RCC 7860 (cell line): ENCODE data around the gene RIPK4.

Experiments
- DNase-seq: peaks from one replicate; pipeline ENCODE4 v3.0.0-alpha.2; 2015; ENCODE audit warnings: low spot score
- FAIRE-seq: peaks from 2 replicates; lab custom pipeline; 2012; peaks lifted over from hg19 to GRCh38; lab: Jason Lieb, UNC

RIPK4 gene

DNA sequence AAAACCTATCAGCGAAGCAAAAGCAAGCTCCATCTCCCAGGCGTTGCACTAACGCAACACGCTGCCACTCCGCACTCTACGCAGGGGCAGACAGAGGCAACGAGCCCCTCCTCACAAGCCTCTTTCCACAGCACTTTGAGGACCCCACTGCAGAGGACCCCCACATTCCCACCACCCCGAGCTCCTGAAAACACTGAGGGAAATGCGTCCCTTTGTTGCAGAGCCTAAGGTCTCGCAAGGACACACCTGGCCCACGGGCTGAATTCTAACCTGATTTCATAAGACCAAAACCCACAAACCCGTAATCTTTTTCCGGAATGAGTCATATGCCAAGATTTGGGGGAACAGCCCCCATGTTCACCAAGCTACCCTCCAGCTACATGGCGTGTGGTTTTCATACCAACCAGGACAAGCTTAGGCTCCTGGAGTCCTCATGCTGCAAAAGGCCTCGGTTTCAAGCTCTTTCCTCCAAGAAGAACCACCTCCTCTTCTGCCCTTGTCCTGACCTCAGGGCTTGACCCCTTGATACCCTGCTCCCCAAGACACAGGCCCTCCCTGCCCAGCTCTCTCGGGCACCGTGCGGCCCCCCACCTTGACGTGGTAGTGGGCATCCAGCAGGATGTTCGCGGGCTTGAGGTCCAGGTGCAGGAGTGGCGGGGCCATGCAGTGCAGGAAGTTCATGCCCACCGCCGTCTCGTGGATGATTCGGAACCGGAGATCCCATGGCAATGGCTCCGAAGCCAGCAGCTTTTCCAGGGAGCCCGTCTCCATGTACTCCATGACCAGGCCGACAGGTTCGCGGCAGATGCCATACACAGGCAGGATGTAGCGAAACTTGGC is 10.7 kb downstream of the RIPK4 start:
- FAIRE-seq (no peak), DNase-seq (no peak)

DNA sequence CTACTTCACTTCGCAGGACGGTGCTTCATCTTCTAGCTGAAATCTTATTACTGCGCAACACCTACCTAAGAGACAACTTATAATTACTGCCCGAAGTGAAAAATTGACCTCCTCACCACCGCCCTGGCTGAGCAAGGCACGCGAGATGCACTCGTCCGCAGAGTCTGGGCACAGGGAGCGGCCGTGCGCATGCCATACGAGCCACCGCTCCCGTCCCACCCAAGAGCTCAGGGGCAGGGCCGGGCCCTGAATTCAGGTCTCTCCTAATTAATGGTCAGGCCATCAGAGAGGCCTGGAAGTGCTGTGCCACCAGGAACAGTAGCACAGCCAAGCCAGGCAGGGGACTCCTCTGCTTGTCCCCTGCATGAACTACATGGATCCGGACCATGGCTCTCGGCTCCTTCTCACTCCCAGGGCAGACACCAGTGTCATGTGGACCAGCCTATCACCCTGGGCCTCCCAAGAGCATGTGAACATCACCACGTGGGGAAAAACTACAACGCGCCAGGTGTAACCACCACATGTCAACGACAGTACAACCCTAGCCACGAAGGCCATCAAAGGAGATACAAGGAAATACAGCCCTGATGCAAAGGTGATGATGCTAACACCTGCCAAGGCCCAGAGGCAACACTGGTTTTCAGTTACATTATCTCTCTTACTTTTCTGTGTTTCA is 11.5 kb downstream of the RIPK4 start:
- no peak for FAIRE-seq

DNA sequence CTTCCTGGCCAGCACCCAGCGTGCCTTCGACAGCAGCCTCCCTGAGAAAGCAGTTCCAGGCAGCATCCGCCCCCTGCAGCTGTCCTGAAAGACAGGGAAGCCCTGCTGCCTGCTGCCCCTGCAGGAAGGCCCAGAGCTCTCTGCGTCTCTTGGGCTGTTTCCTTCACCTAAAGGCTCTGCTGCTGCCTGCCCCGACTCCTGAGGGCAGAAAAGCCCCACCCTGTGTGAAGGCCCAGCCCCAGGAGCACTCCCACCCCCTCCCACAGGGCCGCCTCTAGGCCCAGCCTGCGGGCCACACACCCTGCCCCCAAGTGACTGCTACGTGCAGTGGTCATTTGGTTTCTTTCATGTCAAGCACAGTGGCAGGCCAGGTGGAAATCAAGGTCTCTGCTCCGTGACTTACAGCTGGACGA is 12.4 kb downstream of the RIPK4 start:
- no peak for FAIRE-seq

More for the DNA sequence above, 11.5 kb downstream of the RIPK4 start:
- no peak for DNase-seq

DNA sequence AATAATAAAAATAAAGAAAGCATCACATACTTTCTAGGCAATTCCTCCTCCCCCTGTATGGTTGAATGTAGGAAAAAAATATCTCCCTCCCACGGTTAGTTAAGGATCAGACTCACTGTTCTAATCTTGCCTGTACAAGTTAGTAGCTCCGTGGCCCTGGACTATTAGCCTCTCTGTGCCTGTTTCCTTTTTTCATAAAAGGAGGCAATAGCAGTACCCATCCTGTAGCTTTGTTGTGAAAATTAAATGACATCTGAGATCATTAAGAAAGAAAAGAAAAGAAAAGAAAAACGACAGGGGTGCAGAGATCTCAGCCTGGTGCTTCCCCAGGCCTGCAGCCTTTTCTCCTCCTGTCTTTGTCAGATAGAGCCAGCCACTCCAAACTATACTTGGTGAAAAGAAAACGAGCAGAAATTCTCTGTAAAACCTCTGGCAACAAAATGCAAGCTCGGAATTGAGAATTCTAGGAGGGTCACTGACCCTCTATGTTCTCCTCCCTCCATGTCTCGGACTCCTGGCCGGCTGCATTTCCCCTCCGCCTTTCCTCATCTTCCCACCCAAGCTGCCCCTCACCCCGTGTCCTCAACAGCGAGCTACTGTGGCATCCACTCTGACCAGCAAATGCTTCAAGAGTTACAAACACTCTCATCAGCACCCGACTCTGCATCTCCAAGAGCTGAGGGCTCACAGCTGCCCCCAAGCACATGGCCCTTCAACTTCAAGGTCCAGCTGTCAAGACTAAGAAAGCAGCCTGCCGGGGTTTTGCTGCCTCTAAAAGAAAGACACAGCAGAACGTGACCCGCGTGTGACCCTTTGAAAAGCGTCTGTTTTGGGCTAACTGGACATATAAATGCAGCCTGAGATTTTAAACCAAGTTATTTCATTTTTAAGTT is 13.6 kb downstream of the RIPK4 start:
- FAIRE-seq (no peak), DNase-seq (no peak)

More for the DNA sequence above, 12.4 kb downstream of the RIPK4 start:
- DNase-seq = no peak

DNA sequence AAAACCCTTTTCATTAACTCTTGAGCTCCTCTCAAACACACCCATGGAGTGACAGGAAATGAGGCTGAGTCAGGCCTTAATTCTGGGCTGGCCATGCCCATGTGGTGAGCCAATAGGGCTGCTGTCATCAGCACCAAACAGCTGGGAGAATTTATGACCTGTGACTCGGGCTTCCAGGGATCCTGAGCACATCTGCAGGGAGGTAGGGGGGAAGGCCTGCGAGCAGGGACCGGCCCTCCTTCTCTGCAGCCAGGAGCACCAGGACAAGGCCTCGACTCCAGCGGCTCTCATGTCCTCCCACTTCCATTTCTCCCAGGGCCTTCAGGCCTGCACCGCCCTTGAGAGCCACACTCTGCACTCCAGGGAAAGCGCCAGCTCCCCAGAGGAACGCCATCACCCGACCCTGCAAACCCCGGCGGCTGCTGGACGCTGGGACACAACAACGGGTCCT is 14.6 kb downstream of the RIPK4 start:
- DNase-seq (peak; percentile 76), FAIRE-seq (peak; percentile 88)

DNA sequence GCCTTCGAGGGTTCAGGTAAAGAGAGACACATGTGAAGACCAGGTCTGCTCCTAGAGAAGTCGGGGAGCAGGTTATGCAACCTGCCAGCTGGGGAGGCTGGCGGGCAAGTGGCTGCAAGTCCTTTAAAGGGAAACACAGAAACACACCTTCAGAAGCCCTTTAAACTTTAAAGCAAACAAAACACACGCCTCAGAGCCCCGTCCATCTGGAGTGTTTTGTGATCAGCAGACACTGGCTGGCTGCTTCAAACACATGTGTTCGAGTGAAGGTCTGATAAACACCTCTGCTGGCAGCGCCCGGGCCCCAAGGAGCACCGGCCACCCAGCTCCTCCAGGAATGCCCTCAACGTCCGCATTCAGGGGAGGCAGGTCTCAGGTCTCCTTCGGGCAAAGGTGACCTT is 15.2 kb downstream of the RIPK4 start:
- DNase-seq (no peak), FAIRE-seq (no peak)

DNA sequence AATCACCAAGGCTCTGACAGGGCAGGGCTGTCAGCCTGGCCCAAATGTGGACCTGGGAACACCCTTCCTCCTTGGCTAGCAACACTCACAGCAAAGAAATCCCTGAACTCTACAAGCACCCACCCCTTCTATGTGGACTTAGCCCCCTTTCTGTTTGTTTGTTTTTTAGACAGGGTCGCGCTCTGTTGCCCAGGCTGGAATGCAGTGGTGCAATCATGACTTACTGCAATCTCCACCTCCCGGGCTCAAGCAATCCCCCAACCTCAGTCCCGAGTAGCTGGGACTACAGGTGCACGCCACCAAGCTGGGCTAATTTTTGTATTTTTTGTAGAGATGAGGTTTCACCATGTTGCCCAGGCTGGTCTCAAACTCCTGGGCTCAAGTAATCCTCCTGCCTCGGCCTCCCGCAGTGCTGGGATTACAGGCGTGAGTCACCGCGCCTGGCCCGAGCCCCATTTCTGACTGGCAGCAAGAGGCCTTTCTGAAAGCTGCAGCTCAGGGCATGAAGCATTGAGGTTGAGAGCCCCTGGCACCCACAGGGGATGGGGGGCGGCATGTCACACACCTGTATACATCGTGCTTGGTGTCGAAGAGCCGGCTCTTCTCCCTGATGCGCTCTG is 16.2 kb downstream of the RIPK4 start:
- DNase-seq (no peak), FAIRE-seq (no peak)

DNA sequence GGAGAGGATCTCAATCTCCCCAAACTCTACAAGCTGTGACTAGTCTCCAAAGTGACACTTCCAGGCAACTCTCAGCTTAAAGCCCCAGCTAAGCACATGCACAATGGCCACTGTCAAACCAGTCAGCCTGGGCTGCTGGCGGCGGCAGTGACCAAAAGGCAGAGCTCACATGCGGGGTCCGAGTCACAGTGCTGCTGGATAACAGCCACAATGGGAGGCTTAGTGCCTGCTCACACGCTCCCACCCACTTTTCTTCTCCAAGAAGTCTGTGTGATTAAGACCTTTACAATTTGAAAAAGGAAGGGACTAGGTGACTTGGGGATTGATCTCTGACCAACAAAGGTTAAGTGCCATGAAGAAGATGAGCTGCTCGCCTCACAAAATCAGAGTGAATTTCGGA is 16.8 kb downstream of the RIPK4 start:
- DNase-seq (peak; percentile 67), FAIRE-seq (no peak)

DNA sequence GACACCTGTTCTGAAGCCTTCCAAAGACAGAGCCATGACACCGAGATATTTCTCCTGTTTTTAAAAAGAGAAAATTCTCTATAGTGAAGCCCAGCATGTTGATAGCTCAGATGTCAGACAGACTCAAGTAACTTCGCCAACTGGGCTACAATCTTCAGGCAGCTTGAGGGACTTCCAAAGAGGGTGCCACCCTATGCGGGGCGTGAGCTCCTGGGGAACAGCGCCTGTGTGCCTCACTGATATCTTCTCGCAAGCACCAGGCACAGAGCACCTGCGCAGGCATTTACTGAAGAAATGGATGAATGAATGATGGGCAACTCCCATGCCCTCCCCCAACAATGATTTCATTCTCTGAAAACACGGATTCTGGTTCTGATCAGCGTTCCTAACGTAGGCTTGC is 17.6 kb downstream of the RIPK4 start:
- FAIRE-seq (no peak), DNase-seq (no peak)

DNA sequence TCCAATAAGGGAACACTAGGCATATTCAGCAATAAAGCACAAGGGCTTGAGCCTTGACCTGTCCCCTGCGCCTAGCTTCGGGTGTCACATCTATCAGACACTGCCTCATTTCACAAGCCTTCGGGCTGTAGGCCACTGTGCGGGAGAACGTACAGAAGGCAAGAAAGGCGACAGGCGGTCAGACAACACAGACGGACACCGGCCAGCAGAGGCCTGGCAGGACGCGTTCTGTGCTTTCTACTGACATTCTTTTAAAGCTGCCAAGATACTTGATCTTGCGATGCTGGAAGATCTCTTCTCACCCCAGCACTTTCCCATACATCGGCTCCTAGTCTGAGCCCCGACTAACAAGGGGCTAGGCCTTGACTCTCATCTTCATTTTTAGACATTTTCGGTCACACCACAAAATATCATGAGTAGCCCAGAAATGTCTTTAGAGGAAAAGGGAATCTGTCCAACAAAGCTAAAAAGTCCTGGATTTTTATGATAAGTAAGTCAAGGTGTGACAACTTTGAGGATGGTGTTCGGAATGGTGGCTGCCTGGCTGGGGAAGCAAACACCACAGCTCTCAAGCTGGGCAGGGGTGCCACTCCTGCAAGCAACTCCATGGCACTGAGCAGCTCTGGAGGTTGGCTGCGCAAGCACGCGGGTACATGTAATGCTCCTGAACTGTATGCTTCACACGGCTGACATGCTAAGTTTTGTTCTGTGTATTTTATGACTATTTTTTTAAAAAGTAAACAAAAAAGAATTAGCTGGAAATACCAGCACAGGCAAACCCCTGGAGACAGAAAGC is 18.7 kb downstream of the RIPK4 start:
- DNase-seq (no peak), FAIRE-seq (no peak)

DNA sequence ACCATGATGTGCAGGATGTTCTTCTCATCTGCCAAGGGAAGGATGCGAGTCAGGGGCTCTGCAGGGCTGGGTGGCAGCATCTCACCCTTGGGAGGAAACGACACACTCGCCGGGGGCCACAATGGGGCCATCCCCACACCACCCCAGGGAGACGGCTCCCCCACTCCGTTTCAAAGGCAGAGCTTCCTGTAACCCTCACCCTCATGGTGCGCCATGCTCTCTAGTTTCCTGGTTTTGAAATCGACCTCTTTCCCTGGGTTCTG is 20.2 kb downstream of the RIPK4 start:
- FAIRE-seq (no peak), DNase-seq (no peak)

DNA sequence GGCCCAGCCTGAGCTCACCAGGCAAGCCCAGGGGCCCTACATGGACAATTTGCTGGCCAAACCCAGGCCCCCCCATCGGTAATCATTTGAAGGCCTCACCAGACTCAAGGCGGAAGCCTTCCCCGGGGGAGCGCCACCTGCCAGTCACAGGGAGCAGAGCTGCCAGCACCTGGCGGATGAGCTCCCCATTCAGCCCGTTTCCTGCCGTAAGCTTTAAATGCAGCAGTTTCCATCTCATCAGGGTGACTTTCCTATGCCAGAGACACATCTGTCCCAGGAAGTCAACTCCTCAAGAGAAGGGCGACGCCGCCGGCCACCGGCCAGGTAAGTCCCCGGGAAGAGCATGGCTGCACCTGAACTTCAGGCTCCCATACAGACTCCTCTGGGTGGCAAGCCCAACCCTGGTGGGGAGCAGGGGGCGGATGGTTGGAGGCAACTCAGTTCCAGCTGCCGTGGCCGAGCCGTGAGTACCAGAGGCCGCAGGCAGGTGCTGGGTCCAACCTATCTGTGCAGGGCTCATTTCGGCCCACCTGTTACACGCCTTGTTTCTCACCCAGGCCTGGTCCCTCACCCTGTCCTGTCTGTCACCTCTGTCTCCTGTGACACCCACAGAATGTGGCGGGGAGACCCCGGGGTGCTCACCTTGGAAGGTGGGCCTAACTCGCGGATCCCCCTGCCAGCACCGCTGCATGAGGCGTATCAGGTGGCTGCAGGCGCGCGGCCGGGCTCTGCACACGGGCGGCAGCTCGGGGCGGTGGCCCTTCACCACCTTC is 20.7 kb downstream of the RIPK4 start:
- FAIRE-seq (no peak), DNase-seq (no peak)

DNA sequence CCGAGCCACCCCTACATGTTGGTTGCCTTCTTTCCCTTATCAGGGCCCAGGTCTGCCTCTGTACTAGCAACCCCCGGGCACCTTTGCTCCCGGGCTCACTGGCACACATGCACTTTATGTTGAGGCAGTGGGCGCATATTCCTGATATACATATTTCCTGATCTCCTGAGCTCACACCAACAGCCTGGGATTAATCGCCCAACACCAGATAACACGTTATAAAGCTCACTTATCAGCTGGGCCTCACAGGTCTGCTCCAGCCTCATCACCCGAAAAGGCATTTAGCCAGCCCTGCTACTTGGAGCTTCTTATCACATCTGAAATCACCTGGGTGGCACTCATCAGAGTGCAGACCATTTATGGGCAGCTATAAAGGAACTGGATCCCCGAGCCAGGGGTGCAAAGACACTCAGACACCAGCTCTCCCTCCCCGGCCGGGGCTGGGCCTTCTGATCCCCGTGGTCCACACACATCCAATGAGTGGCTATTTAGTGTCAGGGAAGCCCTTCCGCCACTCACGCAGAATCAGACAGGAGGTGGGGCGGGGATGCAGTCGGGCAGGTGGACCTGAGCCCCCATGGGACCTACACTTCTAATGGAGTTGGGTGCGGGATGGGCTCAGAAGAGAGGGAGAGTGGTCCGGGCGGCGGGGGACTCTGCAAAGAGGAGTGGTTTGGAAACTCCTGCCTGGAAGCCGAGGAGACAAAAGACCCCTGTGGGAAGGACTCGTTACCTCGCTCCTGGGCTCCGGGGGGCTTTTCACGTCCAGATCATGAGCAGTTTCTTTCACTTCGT is 21.6 kb downstream of the RIPK4 start:
- DNase-seq (no peak), FAIRE-seq (no peak)

DNA sequence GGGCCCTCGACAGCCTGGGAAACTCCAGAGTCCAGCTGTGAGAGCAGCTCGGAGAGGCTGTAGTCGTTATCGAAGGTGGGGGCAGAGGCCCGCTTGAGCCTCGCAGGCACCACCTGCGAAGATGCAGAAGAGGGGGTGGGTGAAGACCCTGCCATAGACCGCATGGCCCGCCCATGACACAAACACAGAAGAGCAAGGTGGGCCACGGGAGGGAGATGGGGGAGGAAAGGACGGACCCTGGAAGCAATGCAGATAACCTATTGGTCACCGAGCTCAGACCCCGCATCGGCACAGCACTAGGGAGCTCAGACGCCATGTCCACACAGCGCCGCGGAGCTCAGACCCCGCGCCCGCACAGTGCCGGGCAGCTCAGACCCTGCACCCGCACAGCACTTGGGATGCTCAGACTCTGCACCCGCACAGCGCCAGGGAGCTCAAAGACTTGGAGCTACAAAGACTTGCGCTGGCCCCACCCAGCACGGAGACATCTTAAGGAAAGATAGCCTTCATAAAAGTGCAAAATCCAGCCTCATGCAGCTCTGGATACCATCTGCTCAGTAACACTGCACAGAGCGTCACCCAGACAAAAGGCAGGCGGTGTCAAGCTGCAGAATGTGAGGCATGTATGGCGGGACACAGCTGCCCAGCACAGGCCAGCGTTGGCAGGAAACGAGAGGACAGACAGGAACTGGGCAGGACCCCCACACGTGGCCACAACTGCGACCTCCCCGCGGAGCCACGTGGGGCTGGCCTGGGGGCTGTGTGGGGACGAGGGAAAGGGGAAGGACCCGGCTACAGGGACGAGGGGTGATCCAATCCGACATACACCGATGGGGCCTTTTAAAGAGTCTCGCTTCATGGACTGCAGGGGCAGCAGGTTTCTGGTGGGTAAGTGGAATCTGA is 22.6 kb downstream of the RIPK4 start:
- DNase-seq (no peak), FAIRE-seq (no peak)

DNA sequence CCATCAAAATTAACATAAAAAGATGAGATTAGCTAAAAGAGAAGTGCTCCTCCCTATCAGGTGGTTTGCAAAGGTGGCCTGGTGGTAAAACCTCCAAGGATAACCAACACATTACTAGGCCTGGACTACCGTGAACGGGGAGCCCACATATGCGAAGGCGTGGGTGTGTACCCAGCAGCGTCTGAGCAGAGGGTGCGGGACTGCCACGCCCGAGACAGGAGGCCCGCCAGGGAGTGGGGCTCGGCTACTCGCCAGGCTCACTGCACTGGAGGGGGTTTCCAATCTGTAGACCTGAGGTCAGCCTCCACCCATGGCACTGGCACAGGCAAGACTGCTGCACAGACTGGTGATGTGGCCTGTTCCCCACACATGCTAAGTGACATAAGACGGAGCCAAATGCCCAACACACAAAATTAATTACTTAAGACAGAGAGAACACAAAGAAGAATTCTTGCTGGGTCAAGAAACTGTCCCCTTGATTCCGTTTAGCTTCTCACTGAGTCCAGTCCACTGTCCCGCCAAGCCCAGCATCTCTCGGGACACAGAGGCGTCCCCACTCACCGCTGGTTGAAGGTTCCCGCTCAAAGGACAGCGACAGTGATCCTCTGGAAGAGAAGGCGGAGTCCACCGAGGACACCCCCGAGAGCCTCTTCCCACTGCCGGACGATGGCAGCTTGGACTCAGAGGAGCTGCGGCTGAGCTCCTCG is 23.4 kb downstream of the RIPK4 start:
- no peak for DNase-seq
- FAIRE-seq = no peak

DNA sequence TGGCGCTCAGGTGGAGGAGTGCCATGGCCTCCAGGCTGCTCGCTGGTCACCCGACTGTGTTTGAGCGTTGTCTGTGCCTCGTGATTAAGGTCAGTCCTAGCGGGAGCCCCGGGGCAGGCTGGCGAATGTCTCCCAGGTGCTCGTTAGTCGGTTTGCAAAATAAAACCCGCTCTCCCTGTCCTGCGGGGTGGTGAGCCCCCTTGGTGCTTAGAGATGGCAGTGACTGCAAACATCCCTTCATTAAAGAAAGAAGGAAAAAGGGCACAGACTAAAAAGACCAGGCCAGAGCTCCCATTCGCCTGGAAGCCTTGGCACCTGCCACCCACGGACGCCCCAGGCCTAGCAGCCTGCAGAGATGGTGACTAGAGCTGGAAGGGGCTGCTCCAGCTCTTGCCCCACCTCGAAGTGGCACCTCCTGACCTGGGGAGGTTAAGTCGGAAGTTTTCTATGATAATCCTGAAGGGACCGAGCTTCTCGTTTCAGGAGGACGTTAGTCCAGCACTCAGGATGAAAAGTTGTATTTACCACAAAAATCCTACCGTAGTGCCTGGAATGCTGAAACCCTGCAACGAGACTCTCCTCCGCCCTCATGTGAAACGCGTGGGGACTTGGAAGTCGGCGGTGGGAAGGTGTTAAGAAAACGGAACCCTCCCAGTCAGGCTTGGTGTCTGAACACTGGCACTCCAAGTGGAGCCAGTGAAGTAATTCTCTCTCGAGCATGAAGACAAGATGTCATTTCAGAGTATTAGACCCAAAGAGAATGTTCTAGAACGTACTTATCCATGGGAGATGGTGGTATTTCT is 24.6 kb downstream of the RIPK4 start:
- DNase-seq (no peak), FAIRE-seq (no peak)
